ENCODE measurements around the gene SMYD5.

Gene SMYD5

DNA sequence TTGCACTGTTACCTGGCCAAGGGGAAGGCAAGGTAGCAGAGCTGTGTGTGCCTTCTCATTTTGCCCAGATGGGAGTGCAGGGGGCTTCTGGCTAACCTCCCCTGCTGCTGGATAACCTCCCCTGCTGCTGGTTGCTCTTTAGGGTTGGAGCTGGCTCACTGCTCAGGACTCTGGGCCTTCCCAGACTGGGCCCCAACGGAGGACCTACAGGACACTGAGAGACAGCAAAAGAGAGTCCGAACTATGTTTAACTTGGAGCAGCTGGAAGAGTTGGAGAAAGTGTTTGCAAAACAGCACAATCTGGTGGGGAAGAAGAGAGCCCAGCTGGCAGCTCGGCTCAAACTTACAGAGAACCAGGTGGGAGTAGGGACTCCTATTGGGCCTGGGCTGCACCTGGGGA lies 5.8 kb upstream of the SMYD5 start:
- no peak for ATAC-seq

DNA sequence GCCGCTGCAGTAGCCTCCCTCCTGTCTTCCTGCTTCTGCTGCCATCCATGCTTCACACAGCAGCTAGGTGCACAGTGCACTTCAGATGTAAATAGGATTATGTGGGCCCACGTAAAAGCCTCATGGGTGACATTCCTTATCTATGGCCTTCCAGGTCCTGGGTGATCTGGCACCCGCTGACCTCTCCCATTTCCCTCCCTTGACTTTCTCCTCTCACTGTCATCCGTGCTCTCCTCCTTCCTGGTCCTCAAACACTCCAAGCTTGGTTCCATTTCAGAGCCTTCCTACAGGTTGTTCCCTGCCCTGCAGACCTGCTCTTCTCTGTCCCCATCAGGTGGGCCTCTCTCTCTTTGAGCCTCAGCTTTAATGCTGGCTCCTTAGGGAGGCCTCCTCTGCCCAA lies 4.0 kb upstream of the SMYD5 start:
- ATAC-seq: no peak

DNA sequence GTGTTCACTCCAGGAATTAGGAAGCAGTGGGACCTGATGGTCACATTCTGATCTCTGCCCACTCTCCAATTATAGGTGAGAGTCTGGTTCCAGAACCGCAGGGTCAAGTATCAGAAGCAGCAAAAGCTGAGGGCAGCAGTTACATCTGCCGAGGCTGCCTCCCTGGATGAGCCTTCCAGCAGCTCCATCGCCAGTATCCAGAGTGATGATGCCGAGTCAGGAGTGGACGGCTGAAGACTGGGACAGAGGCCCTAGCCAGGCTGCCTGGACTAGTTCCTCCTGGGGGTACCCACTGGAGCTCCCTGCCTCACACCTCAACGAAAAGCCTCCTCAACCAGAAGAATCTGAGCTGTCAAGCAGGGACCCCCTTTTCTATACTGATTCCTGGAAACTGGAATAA lies 3.3 kb upstream of the SMYD5 start:
- ATAC-seq: no peak

DNA sequence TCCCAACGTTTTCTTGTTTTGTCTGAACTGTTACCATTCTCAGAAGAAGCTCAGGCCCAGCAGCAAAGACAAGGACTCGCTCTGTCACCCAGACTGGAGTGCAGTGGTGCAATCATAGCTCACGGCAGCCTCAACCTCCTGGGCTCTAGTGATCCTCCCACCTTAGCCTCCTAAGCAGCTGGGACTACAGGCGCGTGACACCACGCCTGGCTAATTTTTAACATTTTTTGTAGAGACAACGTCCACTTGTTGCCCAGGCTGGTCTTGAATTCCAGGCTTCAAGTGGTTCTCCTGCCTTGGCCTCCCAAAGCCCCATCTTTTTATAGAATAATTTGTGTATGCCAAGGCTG lies 2.0 kb upstream of the SMYD5 start:
- no peak for ATAC-seq

DNA sequence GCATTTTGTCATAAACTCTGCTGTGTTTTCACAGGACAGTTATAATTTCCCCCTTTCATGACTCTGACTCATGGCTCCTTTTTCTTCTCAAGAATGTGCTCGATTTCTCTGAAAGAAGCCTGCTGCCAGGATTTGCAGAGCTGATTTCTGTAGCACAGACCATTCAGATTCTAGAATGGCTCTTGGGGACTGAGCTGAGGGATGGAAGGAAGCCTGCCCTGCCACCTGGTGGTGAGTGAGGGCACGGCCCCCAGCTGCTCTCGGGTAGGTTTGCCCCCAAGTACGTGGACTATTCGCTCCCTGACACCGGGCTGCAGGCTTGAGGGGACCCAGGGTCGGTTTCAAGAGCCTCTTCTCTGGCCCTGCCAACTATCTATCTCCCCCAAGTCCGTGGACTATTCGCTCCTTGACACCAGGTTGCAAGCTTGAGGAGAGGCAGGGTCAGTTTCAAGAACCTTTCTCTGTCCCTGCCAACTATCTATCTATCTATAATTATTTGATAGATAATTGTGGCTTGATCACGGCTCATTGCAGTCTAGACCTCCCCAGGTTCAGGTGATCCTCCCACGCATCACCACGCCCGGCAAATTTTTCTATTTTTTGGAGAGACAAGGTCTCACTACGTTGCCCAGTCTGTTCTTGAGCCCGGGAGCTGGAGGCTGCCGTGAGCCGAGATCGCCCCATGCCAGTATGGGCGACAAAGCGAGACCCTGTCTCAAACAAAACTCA lies 1.4 kb upstream of the SMYD5 start:
- ATAC-seq: peak; percentile 70 to 77

DNA sequence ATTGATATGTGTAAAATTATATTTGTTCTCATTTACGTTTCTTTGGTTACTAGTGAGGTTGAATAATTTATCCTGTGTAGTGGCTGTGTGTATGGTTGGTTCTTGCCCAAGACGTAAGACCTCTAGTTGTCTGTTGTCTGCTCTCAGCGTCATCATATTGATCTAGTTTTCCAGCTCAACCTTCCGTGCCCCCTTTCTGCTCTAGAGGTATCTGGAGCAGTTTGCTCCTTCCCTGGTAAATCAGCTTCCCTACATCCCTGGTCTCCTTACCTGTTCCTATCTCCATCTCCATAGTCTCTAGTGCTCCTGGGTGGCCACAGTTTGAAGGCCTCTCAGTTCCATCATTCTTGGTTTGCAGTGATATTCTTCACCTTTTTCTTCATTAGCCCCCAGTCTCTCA lies 1.2 kb downstream of the SMYD5 start:
- ATAC-seq: no peak

DNA sequence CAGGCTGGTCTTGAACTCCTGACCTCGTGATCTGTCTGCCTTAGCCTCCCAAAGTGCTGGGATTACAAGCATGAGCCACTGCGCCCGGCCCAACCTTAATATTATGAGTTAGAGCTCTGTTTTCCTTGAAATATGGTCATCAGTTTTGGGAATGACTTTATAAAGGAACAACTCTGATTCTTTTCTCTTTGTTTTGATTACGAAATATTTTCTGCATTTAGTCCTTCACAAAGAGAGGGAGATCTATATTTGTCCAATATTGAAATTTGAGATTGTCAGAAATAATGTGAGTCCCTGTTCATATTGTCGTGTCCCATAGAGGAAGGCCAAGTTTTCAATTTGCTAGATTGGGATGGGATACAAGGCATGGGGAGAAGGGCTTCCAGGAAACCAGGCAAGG lies 3.1 kb downstream of the SMYD5 start:
- ATAC-seq: no peak

DNA sequence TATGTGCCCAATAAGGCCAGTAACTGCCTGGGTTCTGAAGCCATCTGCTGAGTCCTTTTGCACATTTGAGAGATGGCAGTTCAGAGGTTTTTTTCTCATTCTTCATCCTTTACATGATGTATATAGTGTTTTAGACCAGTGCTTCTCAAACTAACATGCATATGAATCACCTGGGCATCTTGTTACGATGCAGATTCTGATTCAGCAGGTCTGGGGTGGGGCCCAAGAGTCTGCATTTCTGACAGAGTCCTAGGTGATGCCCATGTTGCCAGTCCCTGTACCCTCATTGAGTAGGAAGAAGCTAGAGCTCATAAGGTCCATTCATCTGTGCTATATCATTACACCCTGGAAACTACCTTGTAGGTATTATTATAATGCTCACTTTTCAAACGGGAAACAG lies 3.8 kb downstream of the SMYD5 start:
- ATAC-seq: no peak

DNA sequence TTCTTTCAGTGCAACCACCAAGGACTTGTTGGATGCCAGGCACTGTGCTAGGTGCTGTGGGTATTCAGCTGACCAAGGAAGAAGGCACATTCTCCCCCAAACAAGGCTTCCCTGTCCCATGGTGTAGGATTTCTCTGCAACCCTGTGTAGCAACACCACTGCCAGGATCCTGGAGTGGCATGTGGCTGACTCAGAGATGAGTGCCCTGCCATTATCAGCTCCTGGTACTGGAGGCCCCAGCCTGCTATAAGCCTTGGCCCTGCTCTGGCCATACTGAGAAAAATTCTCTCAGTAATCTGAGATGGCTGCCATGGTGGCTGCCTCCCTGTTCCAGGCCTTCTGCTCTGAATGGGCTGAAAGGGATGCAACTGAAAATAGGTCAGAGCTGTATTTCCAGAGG lies 4.3 kb downstream of the SMYD5 start:
- ATAC-seq: no peak

DNA sequence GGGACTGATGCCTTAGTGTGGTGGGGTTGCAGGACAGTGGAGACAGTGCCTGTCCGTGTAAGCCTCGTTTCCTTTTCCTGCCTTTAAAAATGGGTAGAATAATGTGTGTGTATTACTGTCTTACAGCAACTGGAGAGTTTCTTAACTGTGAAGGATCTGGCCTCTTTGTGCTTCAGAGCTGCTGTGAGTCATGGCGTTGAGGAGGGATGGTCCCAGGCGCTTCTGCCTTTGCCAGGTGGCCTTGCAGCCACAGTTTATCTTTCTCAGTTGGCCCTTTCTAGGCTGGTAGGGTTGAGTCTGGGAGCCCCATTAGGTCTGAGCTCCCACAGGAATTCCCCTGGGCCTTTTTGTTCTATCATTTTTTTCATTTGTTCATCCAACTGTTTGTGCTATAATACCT lies 9.8 kb downstream of the SMYD5 start:
- no peak for ATAC-seq

DNA sequence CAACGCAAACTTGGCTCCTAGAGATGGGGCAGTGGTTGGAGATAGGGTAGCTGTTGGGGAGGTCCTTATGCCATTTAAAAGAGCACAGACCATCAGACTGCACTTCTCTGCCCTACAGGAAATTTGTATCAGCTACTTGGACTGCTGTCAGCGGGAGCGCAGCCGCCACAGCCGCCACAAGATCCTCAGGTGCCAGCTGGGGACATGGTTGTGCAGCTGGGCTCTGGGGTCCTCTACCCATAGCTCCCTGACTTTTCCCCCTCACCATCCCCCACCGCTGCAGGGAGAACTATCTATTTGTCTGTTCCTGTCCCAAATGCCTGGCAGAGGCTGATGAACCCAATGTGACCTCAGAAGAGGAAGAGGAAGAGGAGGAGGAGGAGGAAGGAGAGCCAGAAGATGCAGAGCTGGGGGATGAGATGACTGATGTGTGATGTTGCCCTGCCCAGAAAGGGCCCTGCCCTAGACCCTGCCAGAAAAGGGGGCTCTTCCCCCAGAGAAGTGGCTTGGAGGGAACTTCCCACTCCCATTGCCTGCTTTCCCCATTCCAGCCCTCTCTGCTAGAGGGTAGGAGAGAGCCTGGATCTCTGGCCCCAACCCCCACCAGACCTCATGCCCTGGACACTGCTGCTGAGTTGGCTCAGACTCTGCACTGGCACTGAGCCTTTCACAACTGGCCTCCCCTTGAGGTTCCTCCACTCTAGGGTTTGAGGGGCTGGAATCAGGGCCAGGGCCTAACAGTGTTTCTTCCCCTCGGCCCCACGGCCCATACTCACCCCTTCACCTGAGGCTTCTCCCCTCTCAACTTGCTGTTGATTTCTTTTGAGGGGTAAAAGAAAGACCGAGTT lies 11.7 kb downstream of the SMYD5 start:
- no peak for ATAC-seq

DNA sequence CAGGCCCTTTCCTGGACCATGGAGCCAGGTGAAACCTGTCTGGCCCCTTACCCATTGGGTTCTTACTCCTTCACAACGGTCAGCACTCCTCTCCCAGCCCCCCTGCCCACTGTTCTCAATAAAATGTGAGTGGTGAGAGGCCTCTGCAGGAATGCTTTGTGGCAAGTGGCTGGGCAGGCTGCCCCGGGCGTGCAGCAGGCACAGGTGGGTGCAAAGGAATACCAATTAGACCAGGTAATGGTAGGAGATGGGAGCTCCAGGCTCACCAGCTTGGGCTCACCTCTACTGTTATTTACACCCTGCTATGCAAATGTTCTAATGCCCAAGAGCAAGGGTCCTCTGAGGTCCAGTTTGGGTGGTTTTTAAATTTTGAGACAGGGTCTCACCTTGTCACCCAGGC lies 13.0 kb downstream of the SMYD5 start:
- ATAC-seq: no peak

DNA sequence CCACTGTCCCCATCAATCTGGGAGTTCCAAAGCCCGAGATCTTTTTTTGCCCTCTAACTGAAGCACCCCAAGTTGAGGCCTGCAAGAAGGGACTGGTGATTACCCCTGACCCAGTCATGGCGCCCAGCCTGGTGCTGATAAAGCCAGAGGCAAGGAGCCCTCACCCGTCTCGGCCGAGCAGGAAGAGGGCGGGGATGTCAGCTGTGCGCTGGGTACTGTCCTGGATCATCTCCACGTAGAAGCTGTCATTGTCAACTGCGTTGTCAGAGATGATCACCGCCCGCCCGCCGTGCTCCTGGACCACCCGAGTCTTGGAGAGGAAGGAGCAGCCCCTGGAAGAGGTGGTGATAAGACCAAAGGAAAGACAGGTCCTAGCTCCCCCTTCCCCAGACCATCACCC lies 14.6 kb downstream of the SMYD5 start:
- no peak for ATAC-seq

DNA sequence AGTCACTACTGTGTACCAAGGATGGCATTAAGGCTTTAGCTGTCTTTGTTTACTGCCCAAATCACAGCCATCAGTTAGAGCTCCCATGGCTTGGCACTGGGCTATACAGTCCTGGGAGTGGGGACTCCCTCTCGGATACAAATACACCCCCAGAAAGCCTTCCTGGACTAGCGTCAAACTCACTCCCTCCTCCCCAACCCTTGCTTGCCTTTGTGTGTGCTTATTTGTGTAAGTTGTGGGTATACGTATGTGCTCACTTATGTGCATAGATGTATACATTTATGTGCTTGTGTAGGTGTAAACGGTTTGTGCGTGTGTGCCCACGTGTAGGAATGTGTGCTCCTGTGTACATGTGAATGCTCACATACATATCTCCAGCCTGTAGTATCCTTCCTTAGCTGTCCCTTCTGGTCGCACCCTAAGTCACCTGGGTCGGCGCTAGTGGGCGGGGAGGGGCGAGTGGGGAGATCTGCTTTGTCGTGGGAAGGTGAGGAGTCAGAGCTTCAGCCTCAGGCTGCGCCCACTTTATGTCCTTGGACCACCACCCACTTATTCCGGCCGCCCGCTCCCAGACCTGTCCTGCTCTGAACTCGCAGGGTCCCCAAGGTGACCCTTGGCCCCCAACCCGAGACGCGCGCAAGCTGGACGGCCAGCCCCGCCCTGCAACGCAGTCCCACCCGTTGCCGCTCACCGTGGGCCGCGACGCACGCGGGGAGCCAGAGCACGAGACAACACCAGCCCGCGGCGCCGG lies 18.5 kb downstream of the SMYD5 start:
- ATAC-seq: no peak

DNA sequence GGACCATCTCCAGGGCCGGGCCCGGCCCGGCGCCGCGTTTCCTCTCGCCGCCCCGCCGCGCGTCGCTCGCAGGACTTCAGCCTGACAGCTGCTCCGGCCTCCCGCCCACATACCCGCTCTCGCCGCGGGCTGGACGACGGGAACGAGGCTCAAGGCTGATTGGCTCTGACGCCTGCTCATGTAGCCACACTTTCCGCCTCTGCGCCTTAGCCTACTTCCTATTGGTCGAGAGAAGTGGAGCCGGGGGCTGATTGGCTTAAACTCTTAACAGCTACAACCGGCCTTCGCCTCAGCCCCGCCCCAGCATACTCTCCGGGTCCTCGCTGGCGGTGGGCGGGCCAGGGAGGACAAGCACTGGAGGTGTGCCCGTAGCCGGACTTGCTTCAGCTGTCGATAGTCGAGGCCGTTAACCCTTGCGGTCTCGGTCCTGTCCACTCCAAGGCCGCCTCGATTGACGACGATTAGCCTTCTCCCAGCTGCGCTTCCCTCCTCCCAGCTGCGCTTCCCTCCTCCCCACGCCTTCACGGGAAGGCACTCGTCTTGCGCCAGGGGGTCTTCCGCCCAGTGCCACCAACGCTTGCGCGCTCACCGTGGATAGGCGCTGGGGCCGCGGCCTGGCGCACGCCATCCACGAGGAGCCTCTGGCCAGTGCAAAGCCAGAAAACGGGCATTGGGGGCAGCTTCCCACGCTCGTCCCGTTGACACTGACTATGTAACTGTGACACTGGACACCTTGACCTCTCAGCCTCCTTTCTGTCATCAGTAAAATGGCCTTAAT lies 19.3 kb downstream of the SMYD5 start, which contains the start of gene PRADC1:
Gene PRADC1, minus strand, starts transcription at position 86 of the 778 bp plus-strand sequence. Its CDS starts 79 bp downstream, at position 7.
- peak; percentile 88 to 90 for ATAC-seq

DNA sequence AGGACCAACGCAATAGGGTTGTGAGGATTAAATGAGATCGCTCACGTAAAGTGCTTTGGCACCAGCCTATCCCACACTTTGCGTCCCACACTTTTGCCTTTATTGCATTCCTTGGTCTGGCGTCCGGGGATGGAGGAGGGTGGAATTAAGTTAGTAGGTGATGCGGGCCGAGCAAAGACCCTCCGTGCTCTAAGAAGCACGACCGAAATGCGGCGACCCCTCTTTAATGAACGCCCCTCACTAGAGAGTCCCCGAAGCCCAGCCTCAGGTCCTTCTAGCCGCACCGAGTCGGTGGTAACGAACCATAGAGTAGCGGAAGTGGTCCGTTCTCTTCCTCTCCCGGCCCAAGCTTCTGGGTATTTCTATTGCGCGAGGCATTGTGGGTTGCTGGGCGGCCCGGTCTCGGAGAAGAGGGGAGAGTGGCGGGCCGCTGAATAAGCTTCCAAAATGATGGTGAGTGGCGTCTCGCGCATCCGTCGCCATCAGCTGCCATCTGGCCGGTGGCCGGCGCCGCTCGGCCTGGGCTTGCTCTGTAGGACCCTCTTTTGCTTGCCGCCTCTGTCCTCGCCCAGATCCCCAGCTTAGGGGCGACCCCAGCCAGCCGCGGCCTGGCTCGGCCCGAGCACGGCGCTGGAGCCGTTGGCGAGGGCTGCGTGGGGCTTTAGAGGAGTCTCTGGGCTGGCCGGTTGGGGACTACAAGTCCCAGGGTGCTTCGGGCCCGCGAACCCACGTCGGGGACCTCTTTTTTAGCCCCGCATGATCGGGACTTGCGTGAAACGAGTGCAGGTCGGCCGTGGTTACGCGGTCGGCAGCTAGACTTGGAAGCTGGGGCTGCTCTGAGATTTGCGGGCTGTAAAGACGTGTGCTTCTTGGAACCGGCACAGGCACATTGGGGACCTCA lies 20.1 kb downstream of the SMYD5 start, which contains the start of gene CCT7:
Gene CCT7, plus strand, starts transcription at position 377 of the 901 bp plus-strand sequence. Its CDS starts 71 bp downstream, at position 448.
- peak; percentile 75 to 76 for ATAC-seq

DNA sequence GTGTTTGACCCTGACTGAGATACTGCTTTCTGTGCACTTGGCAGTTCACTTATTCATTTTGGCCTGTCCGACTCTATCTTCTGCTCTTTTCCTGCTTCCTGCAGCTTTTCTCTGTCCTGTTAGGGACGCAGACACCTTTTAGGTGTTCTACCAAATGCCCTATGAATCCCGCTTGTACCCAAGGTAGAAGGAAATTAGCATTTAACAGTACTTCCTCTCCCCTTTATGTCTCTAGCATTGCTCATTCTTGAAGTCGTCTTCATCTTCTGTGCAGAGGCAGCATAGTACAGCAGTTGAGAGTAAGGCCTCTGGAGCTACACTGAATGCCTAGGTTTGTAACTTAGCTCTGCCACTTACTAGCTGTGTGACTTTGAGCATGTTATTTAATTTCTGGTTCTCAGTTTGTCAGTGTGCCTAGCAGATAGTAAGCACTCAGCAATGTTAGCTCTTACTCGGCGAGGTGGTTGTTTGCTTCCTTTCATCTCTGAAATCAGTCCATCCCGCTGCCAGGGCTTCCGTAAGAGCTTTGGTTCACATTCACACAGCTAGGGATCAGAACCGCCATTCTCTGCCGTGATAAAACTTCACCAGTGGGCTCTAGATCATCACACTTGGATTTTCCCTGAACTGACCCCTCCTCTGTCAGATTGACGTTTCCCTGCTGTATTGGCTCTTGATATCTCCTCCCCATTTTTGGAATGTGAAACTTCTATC lies 21.4 kb downstream of the SMYD5 start:
- no peak for ATAC-seq

DNA sequence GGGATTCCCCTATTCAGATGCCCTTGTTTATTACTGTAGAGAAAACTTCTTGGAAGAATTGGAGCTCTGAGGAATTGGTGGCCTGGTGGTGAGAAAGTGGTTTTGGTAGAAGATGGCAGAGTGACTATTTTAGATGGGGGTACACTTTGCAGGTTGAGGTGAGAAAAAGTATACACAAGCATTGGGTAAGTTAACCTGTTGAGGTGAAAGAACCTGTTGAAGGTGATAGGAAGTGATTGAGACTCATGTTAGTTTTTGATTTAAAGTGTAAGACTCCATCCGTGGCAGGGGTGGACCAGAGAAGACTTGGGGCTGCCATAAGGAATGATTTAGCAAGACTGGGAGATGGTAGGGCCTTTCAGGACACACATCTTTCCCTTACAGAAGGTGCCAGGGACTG lies 23.1 kb downstream of the SMYD5 start:
- ATAC-seq: no peak

DNA sequence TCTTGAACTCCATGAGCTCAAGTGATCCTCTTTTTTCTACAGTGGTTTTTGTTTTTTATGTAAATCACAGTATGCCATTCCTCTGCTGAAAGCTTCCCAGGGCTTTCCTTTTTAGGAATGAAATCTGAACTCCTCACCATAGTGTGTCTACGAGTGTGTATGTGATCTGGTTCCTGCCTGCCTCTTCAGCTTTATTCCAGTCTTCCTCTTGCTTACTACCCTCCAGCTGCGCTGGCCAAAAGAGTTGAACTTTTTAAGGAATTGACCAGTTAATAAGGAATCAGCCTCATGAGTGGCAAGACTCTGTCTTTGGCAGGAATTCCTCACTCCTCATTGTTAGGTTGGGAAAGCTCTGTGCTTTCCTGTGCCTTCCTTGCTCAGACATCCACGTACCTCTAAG lies 24.1 kb downstream of the SMYD5 start:
- ATAC-seq: no peak

DNA sequence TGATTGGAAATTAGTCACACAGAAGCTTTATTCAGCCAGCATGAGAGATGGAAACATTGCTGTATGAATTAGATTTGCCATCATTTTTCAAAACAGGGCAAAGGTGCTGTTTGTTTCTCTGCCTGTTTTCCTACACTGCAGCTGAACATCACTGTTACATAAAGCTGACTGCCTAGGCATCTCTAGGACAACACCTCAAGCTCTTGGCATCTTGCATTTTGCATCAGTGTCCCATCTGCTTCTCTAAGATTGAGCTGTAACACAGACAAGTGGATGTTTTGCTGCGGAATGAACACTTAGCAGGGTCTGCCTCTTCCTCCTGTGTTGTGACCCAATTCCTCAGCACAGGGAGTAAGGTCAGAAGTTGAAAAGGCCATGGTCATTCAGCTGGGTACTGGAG lies 24.9 kb downstream of the SMYD5 start:
- ATAC-seq: no peak

DNA sequence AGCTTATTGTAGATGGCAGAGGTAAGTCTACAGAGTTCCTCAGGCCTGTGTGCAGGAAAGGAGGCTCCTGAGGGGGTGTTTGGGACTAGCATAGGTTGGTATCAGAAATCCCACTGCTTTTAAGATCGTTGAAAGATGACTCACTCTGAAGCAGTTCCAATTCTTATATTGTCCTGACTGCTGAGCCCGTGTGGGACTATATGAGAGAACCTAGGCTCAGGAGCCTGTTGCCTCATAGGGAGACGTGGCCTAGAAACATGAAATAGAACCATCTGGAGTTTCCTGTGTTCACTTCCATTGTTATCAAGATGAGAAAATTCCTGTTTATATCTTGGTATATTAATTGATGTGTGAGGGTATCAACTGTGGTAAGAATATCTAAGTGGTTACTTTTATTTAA lies 25.7 kb downstream of the SMYD5 start:
- ATAC-seq: no peak

All from activated CD4-positive, CD25-positive, alpha-beta regulatory T cell treated with anti-CD3 and anti-CD28 coated beads, Interleukin-2, amount 50 U/mL, for 24 hours (primary cell).